ENCODE data around the gene GRK5.
"Not testable (repeated sequence)": the region's sequence is repeated elsewhere in the genome, so short reads cannot be mapped to it uniquely, and the experiment has no call there.

Gene GRK5

DNA sequence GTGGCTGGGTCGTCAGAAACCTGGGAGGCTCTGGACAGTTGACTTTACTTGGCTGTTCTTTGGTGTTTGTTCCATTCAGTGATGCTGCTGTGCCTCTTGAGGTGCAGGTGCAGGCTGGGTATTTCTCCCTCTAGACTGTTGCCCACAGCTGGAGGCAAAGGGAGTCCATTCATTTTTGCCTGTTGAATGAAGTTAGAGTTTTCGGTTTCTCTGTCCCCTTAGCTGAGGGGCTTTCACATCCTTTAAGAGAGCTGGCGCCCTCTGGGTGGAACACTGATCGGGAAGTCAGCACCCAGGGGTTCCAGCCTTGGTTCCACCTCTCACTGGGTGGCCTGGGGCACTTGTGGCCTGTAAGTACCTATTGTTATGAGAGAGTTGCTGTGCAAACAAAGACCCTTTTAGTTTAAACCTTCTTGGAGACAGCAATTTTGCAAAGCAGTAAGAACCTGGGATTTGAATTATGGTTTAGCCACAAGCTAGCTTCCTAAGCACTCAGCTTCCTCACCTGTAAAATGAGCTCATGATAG lies 67.2 kb downstream of the GRK5 start:
- DNase-seq (ENCODE audit: low read depth in 2 of 2) = no peak

DNA sequence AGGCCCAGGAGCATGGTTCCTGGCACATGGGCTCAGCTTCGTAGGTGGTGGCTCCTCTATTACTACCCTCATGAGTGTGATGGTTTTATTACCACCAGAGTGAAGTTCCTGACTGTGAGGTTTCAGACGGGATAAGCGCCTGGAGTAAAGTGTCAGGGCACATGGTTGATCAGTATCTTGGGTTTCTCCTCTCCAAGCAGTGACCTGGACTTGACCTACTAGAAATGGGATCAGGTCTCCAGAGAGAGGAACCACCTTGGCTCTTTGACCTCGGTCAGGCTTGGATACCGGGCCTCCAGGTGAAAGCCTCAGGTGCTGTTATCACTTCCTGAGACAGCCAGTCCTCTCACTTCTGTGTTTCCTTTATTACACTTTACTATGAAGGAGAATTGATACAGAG lies 67.7 kb downstream of the GRK5 start:
- no peak for DNase-seq (ENCODE audit: low read depth in 2 of 2)

DNA sequence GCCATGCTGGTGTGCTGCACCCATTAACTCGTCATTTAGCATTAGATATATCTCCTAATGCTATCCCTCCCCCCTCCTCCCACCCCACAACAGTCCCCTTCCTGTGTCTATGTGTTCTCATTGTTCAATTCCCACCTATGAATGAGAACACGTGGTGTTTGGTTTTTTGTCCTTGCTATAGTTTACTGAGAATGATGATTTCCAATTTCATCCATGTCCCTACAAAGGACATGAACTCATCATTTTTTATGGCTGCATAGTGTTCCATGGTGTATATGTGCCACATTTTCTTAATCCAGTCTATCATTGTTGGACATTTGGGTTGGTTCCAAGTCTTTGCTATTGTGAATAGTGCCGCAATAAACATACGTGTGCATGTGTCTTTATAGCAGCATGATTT lies 68.8 kb downstream of the GRK5 start:
- not testable (repeated sequence) for DNase-seq (ENCODE audit: low read depth in 2 of 2)

DNA sequence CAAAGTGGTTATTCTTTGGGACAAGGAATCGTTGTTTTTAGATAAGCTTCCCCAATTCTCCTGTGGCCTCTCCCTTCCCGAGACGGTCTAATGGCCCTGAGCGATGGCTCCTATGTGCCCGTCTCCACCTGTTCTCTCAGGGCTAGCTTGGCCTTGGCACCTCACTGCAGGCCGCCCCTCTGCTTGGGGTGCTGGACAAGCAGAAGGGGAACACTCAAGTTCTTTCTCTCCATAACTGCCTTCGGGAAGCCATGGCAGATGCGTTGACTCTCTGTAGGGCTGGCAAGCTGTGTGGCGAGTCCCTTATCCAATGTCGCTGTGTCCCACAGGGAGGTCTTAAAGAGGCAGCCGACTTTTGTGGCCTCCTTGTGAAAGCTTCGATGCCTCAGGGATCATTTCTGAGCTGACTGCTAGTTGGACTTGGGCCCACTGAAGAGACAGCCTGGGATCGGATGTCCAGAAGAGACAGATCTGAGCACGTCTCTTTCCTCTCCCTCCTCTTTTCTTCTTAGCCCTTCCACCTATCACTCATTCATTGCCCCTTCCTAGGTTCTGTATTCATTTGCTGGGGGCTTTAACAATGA lies 70.8 kb downstream of the GRK5 start:
- DNase-seq (ENCODE audit: low read depth in 2 of 2) = no peak

DNA sequence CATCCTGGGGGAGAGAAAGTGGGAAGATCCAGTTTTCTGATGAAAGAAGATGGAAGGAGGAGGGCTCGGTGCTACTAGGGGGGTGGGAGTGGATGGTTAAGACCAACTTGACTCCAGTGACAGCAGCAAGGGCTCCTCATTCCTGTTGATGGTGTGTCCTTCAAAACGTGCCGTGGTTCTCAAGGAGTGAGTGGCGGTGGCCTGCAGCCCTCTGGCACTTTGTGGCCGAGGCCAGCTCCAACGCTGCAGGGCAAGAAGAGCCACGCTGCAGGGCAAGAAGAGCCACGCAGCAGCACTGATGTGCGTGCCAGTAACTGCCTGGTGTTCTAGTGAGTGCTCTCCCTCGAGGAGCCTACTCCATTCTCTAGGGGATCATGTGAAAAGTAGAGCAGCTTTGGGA lies 72.1 kb downstream of the GRK5 start:
- no peak for DNase-seq (ENCODE audit: low read depth in 2 of 2)

DNA sequence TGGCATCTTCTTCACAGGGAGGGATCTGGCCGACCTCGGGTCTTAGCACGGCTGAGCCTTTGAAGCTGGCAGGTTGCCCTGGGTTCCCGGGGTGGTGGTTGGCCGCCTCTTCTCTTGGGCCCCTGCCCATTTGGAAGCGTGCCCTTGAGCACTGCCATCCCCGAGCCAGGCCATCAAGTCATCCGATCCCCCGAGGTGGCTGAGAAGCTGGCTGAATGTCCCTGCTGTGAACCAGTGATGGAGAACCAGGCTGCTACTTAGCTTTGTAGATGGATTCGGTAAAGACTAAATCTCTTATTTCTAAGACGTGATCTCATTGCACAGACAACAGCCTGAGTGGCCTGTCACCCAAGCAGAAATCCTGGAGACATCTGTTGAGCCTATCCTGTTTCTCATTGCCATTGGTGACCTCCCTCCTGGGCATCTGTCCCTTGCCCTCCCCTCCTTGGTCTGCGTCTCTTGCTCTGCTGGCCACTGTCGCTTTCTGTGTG lies 74.3 kb downstream of the GRK5 start:
- DNase-seq (ENCODE audit: low read depth in 2 of 2) = no peak

DNA sequence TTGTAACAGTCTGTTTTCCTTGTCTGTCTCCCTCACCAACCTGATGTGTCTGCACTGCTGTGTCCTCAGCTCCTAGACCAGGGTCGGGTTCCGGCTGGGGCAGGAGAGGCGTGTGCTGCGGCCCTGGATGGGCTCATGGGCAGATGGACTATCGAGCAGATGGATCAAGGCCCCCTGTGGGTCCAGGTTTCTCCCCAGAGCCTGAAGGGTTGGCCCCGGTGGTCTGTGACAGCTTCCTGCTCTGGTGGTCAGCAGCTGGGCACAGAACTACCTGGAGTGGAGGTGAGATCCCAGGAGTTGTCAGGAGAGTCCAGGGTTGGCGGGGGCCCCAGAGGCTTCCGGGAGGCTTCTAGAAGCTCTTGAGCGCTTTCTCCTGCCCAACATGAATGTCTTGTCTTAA lies 75.1 kb downstream of the GRK5 start:
- DNase-seq (ENCODE audit: low read depth in 2 of 2) = no peak

DNA sequence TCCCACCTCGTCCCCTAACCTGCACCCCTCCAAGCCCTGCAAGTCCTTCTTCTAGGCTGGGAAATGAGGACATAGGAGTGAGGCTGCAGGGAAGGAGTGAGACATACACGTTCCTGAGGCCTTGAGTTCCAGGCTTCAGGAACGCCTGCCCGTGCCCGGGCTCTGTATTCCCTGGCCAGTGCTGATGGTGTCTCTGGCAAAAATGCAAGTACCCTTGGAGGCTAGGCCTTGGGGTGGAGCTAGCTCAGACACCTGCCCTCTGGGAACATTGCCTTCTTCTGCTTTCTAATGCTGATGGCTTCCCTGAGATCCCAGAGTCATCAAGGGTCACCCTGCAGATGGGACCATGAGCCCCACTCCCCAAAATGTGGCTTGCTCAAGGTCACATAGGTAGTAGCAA lies 76.0 kb downstream of the GRK5 start:
- no peak for DNase-seq (ENCODE audit: low read depth in 2 of 2)

DNA sequence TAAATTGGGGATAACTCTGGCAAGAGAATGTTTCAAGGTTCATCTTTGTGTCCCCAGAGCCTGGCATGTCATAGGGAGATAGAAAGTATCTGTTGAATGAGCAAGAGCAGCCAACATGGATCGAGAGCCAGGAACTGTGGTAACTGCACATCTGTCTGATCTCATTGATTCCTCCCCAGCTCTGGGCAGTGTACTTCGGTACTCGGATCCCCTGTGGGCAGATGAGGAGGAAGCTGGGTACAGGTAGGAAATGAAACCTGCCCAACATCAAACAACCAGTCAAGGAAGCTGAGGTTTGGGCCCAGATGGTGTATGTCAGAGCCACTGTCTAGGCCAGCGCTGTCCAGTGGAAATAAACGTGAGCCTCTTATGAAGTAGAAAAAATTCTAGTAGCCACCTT lies 76.4 kb downstream of the GRK5 start:
- no peak for DNase-seq (ENCODE audit: low read depth in 2 of 2)

DNA sequence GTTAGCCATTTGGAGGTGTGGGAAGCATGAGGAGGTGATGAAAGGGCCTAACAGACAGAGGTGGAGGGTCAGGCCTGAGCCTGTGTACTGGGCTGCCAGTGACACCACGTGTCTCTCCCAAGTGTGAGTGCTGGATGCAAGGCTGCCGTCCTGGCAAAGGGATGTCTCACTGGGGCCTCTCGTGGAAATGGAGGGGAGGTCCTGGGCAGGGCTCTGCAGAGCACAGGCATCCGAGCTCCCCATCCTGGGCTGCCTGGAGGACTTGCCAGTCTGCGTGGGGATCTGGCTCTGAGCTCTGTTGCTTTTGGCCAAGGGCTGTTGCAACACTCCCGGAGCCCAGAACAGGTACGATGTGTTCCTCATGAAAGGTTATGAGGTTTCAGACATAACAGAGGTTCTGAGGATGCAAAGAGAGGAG lies 77.3 kb downstream of the GRK5 start:
- no peak for DNase-seq (ENCODE audit: low read depth in 2 of 2)

DNA sequence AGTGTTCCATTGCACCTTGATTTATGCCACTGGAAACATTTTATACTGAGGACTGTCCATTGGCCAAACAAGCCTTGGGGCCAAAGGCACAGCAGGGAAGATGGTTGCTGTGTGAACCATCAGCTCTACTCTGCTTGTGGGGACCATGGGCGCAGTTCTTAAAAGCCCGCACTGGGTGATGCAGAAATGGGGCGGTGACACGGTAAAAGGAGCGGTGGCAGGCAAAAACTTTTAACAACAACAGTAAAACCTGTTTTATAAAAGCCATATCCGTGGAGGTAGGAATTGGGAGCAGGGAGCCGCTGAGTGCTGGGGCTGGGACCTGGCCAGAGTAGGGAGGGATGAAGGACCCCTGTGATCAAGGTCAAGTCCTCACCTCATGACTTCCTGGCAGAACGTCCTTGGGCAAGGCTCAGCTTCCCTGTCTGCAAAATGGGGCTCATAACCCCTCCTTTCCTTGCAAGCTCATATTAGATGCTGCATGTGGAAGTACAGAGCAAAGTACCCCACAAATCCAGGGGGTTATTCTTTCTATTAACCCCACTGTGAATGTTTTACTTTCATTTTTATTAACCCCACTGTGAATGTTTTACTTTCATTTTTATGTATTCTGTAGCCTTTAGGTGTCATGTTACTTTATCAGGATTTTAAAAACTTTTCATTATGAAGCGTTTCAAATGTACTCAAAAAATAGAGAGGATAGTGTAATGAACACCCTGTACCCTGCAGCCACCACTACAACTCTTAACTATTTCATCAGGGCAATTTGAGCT lies 78.3 kb downstream of the GRK5 start:
- DNase-seq (ENCODE audit: low read depth in 2 of 2) = no peak

DNA sequence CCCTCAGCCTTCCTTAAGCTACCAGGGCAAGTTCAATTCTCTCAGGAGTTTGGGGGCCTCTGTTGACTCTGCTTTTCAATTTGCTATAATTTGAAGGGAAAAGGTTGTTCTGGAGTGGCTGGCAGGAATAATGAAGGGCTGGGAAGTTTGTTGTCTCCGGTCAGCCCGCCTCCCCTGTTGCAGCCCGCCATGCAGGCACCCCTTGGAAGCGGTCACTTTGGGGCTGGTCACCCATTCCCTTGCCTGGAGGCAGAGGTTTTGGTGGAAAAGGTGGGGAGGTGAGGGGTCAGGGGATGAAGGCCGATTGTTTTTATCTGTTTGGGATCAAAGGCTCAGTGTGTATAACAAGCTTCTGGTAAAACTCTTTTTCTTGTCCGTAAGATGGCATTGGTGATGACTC lies 79.1 kb downstream of the GRK5 start:
- DNase-seq (ENCODE audit: low read depth in 2 of 2) = no peak

DNA sequence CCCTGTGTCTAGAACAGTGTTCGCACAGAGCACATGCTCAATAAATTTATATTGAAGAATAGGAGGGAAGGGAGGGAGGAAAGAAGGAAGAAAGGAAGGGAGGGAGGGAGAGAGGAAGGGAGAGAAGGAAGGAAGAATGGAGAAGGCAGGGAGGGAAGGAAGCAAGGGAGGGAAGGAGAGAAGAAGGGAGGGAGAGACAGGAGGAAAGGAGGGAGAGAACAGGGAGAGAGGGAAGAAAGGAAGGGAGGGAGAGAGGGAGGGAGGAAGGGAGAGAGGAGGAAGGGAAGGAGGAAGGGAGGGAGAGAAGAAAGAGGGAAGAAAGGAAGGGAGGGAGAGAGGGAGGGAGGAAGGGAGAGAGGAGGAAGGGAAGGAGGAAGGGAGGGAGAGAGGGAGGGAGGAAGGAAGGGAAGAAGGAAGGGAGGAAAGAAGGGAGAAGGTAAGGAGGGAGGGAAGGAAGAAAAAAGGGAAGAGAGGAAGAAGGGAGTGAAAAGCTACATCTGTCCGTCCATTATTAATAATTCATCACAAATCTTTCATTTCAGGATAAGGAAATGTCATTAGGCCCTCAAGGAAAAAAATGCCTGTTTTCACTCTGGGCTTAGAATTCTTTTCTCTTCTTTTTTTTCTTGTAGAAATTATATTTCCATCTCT lies 79.7 kb downstream of the GRK5 start:
- no peak for DNase-seq (ENCODE audit: low read depth in 2 of 2)

DNA sequence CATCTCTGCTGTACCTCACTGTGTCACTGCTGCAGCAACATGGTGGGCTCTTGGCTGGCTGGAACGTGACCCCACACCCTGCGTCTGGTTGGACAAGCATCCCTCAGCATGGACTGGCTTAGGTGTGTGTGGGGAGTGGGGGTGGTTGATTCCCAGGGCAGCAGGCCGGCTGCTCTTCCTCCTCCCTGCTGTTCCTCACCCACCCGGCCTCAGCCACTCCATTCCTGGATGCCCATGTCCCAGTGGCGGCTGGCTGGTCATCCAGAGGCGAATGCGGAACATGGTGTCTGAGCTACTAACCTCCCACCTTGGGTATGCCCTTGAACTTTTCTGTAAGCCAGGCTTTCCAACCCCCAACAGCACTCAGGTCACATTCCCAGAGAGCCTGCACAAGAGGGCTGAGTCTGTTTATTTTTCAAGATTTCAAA lies 81.2 kb downstream of the GRK5 start:
- no peak for DNase-seq (ENCODE audit: low read depth in 2 of 2)

DNA sequence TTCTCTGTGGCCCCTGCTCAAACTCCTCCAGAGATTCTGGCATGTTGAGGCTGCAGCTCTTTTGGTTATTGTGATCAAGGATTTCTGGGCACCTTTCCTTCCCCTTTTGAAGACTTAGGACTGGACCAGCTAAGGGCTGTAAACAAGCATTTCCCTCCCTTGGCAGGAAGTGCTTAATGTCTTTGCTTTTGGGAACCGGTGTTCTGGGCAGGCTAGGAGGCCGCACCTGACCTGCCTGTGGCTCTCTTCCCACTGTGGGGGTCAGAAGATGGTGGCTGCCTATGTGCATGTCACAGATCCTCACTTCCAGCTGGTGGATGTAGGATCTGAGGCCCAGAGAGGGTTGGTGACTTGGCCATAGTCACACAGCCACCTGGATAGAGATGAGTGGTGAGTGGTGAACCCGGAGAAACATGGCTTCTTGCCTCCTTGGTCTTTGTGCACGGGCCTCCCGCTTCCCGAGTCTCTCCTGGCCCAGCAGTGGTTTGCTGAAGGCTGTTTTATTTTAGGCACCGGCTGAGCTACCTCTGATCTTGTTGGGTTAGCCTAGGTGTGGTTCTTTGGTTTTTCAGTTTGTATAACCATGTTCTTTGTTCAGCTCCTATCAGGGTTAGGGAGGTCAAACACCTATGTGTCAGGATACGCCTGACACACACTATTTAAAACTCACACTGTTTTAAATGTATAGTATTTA lies 82.0 kb downstream of the GRK5 start:
- no peak for DNase-seq (ENCODE audit: low read depth in 2 of 2)

DNA sequence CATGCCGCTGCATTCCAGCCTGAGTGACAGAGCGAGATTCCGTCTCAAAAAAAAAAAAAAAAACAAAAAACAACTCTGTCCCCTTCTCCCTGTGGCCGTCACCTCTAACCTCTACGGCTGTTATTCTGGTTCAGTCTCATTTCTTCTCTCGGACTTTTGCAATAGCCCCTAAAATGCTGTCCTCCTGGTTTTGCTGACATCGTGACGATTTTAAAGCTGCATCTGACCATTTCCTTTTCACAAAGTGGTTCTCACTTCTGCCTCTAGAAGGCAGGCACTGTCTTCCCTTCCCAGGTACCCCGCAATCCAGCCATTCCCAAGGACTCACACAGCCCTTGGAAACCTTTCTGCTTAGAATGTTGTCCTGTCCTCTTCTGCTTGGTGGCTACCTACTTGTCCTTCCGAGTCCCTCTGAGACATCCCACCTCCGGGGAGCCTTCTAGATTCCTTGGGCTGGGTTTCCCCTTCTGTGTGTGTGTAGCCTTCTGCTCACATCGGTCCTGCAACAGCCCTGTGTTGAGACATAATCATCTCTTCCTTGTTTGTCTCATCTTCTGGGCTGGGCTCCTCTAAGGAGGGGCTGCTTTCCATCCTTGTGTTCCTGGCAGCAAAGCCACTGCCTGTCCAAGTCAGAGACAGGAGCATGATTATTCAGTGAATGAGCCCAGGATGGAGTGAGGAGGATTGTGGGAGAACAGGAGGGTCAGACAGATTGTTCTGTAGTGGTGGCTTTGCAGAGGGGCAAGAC lies 83.1 kb downstream of the GRK5 start:
- no peak for DNase-seq (ENCODE audit: low read depth in 2 of 2)

DNA sequence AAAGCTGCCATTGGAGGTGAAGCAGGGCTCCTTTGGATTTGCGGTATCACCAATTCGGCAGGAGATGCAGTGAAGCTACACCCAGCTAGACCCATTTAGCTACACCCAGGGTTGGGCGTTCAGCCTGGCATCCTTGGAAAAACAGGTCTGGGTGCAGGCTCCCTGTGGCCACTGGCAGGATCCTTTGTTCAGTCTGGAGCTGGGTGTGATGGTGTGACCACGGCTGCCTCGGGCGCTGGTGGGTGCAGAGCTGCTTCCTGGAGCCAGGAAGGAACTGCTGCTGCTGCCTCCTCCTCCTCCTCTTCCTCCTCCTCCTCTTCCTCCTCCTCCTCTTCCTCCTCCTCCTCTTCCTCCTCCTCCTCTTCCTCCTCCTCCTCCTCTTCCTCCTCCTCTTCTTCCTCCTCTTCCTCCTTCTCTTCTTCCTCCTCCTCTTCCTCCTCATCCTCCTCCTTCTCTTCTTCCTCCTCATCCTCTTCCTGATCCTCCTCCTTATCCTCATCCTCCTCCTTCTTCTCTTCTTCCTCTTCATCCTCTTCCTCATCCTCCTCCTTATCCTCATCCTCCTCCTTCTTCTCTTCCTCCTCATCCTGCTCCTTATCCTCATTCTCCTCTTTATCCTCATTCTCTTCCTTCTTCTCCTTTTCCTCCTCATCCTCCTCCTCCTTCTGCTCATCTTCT lies 84.0 kb downstream of the GRK5 start:
- DNase-seq (ENCODE audit: low read depth in 2 of 2) = no peak

DNA sequence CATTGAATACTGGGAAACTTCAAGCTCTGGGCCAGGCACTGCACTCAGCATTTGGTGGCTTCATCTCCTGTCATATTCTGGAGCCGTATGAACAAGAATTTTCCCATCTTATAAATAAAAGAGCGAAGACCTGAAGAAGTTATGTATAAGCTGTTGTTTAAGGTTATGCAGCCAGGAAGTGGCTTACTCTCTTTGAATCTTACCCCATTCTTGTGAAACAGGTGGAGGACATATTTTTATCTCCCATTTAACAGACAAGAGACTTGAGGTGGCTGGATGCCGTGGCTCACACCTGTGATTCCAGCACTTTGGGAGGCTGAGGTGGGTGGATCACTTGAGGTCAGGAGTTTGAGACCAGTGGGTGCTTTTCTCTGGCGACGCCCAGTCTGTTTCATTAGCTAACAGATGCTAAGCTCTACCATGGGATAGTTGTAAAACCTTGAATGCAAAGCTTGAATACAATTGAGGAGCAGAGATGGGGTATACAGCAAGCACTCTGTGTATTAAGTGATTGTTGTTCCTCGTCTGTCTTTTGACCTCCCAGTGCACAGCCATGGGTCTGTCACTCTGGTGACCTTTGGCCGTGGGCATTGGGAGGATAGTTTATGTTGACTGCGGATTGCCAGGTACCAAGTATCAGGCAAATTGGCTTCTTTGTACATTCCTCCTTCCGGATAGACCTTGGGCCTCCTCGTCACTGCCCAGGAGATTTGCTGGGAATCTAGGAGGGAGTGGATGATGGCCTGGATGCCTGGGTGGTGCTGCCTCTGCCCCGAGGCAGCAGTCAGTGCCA lies 85.8 kb downstream of the GRK5 start:
- no peak for DNase-seq (ENCODE audit: low read depth in 2 of 2)

DNA sequence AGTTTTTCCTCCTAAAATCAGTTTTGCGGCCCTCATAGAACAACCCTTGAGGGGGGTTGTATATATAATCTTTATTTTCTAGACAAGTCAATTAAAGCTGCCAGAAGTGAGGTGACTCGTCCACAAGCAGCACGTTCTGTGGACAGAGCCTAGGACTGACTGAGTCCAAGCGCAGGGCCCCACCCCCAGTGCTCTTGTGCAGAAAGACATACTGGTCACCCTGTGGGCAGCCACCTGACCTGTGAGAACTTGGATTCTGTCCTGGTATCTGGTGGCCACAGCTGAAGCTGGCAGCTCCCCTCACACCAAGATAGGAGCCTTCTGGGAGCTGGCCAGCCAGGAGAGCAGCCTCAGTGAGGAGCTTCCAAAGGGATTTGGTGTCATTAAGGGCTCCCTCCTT lies 89.3 kb downstream of the GRK5 start:
- no peak for DNase-seq (ENCODE audit: low read depth in 2 of 2)

All from fibroblast of skin of left biceps (primary cell).